GM12864 (cell line): ENCODE measurements around the gene C1QC.

ENCODE experiments used
- DNase-seq: peaks from one replicate; pipeline ENCODE4 v3.0.0-alpha.2; 2011; ENCODE audit warnings: low read depth
- H3K4me3 ChIP-seq: 2 replicates; pipeline ENCODE4 v1.5.1; 2011; ENCODE audit warnings: mild to moderate bottlenecking, low read depth, low read length, control low read depth
- TF ChIP-seq, protein P1 (sequence below): IDR thresholded peaks from 2 replicates; pipeline ENCODE4 v1.5.1; 2011; ENCODE audit warnings: low read depth, mild to moderate bottlenecking, moderate library complexity, low read length, control low read depth, inconsistent platforms; ENCODE audit errors: missing control alignments

Gene C1QC

DNA sequence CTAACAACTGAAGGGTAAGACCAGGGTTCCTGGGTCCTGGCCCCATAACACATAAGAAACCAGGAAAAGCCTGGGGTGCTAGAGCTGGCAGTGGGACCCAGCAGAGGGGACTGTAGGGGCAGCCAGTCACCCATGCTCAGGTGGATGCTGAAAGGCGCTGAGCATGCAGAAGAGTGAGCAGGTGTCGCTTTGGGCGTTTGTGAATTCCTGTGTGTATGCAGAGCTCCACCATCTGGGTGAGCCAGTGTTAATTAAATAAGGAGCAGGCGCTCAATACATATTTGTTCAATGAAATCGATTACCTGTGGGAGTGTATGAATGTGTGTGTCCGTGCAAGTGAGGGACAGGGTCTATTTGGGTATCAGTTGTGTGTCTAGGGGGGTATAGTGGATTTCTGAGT is 6.5 kb upstream of the C1QC start:
- no peak for DNase-seq
- TF ChIP-seq, protein P1, sequence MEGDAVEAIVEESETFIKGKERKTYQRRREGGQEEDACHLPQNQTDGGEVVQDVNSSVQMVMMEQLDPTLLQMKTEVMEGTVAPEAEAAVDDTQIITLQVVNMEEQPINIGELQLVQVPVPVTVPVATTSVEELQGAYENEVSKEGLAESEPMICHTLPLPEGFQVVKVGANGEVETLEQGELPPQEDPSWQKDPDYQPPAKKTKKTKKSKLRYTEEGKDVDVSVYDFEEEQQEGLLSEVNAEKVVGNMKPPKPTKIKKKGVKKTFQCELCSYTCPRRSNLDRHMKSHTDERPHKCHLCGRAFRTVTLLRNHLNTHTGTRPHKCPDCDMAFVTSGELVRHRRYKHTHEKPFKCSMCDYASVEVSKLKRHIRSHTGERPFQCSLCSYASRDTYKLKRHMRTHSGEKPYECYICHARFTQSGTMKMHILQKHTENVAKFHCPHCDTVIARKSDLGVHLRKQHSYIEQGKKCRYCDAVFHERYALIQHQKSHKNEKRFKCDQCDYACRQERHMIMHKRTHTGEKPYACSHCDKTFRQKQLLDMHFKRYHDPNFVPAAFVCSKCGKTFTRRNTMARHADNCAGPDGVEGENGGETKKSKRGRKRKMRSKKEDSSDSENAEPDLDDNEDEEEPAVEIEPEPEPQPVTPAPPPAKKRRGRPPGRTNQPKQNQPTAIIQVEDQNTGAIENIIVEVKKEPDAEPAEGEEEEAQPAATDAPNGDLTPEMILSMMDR, result no peak
- no peak overlapping the region for H3K4me3 ChIP-seq

DNA sequence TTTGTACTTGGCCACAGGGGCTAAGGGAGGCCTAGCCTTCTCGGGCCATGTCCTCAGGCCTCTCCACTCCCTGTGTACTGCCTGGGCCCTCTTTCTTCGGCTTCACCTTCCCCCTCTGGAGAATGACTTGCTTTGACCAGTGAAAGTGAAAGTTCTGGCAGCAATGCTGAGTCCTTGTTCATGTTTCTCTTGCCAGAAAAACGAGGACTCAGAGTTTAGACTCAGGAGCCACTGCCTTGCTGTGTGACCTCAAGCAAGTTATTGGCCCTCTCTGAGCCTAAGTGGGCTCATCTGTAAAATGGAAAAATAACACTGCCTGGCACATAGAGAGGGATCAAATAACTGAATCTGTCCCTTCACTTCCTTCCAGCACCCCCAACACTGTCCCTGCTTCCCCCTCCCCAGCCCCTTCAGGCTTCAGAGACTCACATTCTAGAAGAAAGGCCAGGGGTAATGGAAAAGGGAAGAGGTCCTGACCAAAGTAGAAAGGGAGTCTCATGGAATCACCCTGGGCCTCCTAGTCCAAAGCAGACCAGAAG is 5.5 kb upstream of the C1QC start:
- DNase-seq, result no peak

GRCh38 chr1:22638476-22639234 is 4.8 kb upstream of the C1QC start:
- TF ChIP-seq, protein P1, result no peak
- DNase-seq, result no peak
- H3K4me3 ChIP-seq, result no peak overlapping the region

More for the DNA sequence above, 5.5 kb upstream of the C1QC start:
- no peak overlapping the region for H3K4me3 ChIP-seq
- TF ChIP-seq, protein P1, result no peak

- H3K4me3 ChIP-seq, result no peak overlapping the region
- DNase-seq, result no peak
- TF ChIP-seq, protein P1, result no peak
Observed at GRCh38 chr1:22639286-22639685, 4.1 kb upstream of the C1QC start.

GRCh38 chr1:22641247-22641646 is 2.2 kb upstream of the C1QC start:
- H3K4me3 ChIP-seq, result no peak overlapping the region
- no peak for DNase-seq
- TF ChIP-seq, protein P1, result no peak

- no peak overlapping the region for H3K4me3 ChIP-seq
Observed at GRCh38 chr1:22641906-22642636, 1.4 kb upstream of the C1QC start.

More at GRCh38 chr1:22641906-22642636, 1.4 kb upstream of the C1QC start:
- DNase-seq, result no peak
- TF ChIP-seq, protein P1, result peak; percentile 85
